ENCODE data around the gene SFXN5.

DNA sequence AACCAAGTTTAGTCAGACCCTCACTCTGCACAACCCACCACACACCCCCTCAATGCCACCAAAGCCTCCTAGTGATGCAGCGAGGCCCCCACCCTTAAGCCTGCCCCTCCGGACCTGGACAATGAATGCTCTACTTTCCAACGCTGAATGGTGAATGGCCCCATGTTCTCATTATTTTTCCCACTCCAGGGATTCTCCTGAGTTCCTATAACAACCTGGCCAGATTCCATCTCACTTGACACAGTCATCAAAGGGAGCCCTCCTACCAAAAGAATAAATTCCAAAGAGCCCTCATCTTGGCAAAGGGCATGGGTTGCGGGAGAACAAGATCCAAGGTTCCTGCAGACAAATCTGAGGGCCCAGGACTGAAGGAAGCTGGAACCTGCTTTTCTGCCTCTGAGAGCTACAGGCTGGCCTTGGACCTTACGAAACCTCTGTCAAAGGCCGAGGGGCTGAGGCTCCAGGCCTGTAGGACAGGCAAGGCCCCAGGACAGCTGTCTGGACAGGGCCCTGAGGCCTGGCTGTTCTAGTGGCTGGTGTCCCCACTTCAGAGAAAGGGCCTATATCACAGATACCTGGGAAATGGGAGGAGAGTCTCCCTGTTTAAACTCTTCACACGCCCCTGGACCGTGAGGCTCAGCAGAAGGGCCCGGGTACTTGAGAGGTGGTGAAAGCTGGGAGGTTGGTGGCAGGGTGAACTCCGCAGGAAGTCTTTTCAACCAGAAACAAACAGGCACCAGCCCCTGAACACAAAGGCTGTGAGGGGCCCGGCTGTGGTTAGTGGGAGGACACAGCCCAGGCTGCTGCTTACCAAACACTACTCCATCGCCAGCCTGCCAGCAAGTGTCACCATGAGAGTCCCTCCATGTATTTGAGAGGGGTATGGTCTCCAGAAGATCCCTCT, 27.3 kb downstream of the SFXN5 start:
- TF ChIP-seq, protein P1, sequence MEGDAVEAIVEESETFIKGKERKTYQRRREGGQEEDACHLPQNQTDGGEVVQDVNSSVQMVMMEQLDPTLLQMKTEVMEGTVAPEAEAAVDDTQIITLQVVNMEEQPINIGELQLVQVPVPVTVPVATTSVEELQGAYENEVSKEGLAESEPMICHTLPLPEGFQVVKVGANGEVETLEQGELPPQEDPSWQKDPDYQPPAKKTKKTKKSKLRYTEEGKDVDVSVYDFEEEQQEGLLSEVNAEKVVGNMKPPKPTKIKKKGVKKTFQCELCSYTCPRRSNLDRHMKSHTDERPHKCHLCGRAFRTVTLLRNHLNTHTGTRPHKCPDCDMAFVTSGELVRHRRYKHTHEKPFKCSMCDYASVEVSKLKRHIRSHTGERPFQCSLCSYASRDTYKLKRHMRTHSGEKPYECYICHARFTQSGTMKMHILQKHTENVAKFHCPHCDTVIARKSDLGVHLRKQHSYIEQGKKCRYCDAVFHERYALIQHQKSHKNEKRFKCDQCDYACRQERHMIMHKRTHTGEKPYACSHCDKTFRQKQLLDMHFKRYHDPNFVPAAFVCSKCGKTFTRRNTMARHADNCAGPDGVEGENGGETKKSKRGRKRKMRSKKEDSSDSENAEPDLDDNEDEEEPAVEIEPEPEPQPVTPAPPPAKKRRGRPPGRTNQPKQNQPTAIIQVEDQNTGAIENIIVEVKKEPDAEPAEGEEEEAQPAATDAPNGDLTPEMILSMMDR (IDR thresholded peaks at IDR 0.05), result no peak
- TF ChIP-seq POLR2A (IDR thresholded peaks at IDR 0.05) (no peak), POLR2AphosphoS5 (IDR thresholded peaks at IDR 0.05; ENCODE audit: insufficient read depth in 1 of 2, low read depth in 1 of 2) (no peak)

Measured in vagina (tissue), 2 donors.